Brain microvascular endothelial cell (primary cell): ENCODE data around the gene FUT1.

Experiments
- DNase-seq: peaks from one replicate; pipeline ENCODE4 v3.0.0-alpha.2; 2020
- H3K27ac ChIP-seq: fragments of 250-450 bp; sonication (Bioruptor Pico); 2 replicates; pipeline ENCODE4 v1.5.1; 2020; ENCODE audit warnings: mild to moderate bottlenecking, moderate library complexity
- H3K27me3 ChIP-seq: fragments of 250-450 bp; sonication (Bioruptor Pico); replicated peaks from 2 replicates; pipeline ENCODE4 v1.5.1; 2020; ENCODE audit warnings: mild to moderate bottlenecking
- H3K36me3 ChIP-seq: fragments of 250-450 bp; sonication (Bioruptor Pico); replicated peaks from 2 replicates; pipeline ENCODE4 v1.5.1; 2020; ENCODE audit warnings: mild to moderate bottlenecking
- H3K4me3 ChIP-seq: 2 replicates; pipeline ENCODE4 v1.5.1; 2011; ENCODE audit warnings: low read depth, mild to moderate bottlenecking, control low read depth, low read length, moderate library complexity
- CTCF ChIP-seq: IDR thresholded peaks from 2 replicates; pipeline ENCODE4 v1.5.1; 2011; ENCODE audit warnings: low read depth, mild to moderate bottlenecking, moderate library complexity, low read length, control low read depth, inconsistent platforms; ENCODE audit errors: missing control alignments
- in situ Hi-C: cut with HindIII; loops from 2 replicates; pipeline ENCODE4 v1.10.0; 2017; ENCODE audit warnings: low sequenced_read_pairs, low pct_ligation_motif_present

Gene FUT1

GRCh38 chr19:48751845-48752495, 471 bp downstream of the FUT1 start:
- in situ Hi-C loops: no loop called here
- TF ChIP-seq CTCF: no peak
- Histone ChIP-seq H3K36me3 (no peaks in the 10 kb centered on the region), H3K4me3 (peak overlapping the region; percentile 22), H3K27ac (no peak overlapping the region), H3K27me3 (no peaks in the 10 kb centered on the region)
- no peak for DNase-seq

DNA sequence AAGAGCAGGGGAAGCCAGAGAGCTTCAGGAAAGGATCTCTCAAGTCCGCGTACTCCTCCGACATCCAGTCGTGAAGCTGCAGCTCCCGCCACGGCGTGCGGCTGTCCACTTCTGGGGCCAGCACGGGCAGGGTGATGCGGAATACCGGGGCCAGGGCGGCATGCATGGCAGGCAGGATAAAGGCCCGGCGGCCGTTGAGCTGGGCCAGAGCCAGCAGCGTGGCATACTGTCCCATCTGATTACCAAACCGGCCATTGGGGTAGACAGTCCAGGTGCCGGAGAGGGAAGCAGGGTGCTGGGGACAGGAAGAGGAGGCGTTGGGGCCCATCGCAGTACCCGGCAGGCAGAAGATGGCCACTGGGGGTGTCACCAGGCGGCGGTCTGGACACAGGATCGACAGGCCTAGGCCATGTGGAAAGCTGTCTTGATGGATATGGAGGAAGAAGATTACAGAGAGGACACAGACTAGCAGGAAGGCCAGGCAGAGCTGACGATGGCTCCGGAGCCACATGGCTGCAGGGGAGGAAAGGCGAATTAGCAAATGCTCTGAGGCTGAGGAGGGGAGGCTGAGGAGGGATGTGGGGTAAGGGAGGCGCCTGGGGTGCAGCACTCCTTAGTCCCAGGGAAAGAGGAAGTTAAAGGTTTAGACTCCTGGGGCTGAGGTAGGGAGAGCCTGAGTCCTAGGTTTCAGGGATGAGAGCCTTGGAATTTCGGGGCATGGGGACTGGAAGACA, 1.5 kb downstream of the FUT1 start:
- no peak for TF ChIP-seq CTCF
- no peaks in the 10 kb centered on the region for H3K36me3 ChIP-seq
- H3K27me3 ChIP-seq: no peaks in the 10 kb centered on the region
- no peak overlapping the region for H3K27ac ChIP-seq
- H3K4me3 ChIP-seq: no peak overlapping the region
- DNase-seq: no peak
- in situ Hi-C loops: no loop called here

DNA sequence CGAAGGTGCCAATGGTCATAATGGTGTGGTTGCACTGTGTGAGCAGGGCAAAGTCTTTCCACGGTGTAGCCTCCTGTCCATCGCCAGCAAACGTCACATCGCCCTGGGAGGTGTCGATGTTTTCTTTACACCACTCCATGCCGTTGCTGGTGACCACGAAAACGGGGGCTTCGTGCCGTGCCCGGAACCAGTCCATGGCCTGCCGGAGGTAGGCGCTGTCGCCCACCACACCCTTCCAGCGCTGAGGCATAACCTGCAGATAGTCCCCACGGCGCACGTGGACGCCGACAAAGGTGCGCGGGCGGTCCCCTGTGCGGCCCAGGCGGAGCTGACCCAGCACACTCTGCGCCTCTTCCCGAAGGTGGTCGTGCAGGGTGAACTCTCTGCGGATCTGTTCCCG, 2.1 kb downstream of the FUT1 start:
- DNase-seq: no peak
- Histone ChIP-seq H3K27ac (no peak overlapping the region), H3K36me3 (no peaks in the 10 kb centered on the region), H3K4me3 (no peak overlapping the region), H3K27me3 (no peaks in the 10 kb centered on the region)
- no peak for TF ChIP-seq CTCF
- in situ Hi-C loops: no loop called here

DNA sequence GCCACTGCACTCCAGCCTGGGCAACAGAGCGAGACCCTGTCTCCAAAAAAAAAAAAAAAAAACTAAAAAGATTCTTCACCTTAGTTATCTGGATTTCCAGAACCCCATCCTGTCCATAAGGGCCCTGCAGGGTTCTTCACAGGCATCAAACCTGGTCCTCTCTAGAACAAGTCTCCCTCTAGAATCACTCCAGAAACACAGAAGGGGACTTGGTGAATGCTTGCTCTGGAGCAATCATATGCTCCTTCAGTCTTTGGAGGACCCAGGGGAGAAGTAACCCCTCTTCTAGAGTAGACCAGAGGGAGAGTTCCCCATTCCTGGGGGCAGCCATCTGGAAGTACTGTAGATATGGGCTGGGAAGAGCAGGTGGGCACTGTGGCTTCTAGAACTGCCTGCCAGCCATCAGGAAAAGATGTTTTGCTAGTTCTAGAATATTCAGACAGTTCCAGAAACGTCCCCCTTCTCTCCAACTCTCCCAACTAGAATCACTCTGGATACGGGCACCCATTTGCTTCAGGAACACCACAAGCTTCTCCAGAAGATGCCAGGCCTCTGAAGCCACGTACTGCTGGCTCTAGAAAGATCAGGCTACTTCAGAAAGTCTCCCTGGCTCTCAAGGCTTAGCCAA, 2.8 kb downstream of the FUT1 start:
- no peak for TF ChIP-seq CTCF
- Histone ChIP-seq H3K27ac (no peak overlapping the region), H3K4me3 (no peak overlapping the region), H3K27me3 (no peaks in the 10 kb centered on the region), H3K36me3 (no peaks in the 10 kb centered on the region)
- DNase-seq: no peak
- in situ Hi-C loops: no loop called here

DNA sequence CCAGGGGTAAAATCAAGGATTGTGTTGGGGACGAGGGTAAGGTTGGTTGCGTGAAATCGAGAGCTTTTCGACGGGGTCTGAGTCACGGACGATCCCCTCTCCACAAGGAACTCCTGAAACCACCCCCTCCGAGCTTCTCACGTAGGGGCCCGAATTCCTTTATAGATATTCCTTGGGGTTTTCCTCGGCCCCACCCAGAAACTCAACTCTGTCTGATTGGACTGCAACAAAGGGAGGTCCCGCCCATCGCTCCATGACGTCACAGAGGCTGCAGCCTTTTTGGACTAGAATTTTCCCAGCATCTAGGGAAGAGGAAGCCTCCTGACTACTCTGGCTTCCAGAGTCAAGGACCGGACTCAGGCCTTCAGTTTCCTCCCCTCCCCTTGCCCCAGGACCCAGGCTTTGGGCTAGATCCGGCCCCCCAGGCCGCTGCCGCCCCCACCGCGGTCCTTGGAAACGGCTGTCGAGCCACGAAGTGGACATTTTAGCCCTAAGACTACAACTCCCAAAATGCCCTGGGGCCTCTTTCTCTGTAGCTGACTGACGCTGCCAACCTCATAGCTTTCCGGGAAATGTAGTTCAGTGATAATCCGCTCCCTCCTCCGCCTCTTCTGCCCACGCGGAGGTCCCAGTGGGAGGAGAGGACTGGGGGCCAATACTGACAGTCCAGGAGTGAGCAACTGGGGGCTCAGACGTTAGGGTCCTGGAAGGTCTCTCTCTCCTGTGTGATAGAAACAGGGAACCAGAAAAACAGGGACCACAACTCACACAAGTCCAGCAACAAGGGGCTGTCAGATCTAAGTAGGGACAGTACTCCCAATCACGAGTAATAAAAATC, 5.5 kb downstream of the FUT1 start, which contains the start of gene IZUMO1:
TSS of gene IZUMO1 (minus strand) at position 172 of the 838 bp plus-strand sequence. CDS start 1,050 bp downstream, outside the sequence.
- no peak for TF ChIP-seq CTCF
- peak within 1 kb of the TSS; percentile 69 for H3K4me3 ChIP-seq
- peak within 1 kb of the TSS; percentile 93 for H3K27ac ChIP-seq
- H3K27me3 ChIP-seq: no peaks in the 10 kb centered on the region
- DNase-seq: peak; percentile 94
- in situ Hi-C loops: no loop called here
- H3K36me3 ChIP-seq: no peaks in the 10 kb centered on the region
